ENCODE data around the gene SAA2.

DNA sequence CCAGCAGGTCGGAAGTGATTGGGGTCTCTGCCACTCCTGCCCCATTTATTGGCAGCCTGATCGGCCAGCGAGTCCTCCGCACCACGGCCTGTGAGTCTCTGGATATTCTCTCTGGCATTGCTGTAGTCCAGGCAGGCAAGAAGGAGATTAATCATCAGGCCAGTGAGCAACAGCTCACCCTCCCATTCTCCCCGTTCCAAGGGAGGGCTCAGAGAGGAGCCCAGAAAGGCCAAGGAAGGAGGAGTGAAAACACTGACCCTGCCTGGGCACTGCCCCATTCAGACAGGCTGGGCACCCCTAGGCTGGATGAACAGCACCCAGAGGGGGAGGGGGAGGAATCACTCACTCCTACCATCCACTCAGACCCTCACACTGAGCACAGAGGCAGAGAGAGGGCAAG, 3.1 kb downstream of the SAA2 start:
- no peak for TF ChIP-seq POLR2A (IDR thresholded peaks at IDR 0.05)
- TF ChIP-seq, protein P1, sequence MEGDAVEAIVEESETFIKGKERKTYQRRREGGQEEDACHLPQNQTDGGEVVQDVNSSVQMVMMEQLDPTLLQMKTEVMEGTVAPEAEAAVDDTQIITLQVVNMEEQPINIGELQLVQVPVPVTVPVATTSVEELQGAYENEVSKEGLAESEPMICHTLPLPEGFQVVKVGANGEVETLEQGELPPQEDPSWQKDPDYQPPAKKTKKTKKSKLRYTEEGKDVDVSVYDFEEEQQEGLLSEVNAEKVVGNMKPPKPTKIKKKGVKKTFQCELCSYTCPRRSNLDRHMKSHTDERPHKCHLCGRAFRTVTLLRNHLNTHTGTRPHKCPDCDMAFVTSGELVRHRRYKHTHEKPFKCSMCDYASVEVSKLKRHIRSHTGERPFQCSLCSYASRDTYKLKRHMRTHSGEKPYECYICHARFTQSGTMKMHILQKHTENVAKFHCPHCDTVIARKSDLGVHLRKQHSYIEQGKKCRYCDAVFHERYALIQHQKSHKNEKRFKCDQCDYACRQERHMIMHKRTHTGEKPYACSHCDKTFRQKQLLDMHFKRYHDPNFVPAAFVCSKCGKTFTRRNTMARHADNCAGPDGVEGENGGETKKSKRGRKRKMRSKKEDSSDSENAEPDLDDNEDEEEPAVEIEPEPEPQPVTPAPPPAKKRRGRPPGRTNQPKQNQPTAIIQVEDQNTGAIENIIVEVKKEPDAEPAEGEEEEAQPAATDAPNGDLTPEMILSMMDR (IDR thresholded peaks at IDR 0.05) = no peak

Measured in ovary (tissue), 3 donors.